ENCODE measurements around the gene ARSI. TPM values are rescaled to one million over a fixed set of nuclear protein-coding genes. Genes with fewer than 3 reads are reported as not detected.

Gene ARSI
- total and polyA plus RNA-seq, 2 of the 4 experiments (the other 2 are of a cell fraction): 14.8 to 15.2 TPM

DNA sequence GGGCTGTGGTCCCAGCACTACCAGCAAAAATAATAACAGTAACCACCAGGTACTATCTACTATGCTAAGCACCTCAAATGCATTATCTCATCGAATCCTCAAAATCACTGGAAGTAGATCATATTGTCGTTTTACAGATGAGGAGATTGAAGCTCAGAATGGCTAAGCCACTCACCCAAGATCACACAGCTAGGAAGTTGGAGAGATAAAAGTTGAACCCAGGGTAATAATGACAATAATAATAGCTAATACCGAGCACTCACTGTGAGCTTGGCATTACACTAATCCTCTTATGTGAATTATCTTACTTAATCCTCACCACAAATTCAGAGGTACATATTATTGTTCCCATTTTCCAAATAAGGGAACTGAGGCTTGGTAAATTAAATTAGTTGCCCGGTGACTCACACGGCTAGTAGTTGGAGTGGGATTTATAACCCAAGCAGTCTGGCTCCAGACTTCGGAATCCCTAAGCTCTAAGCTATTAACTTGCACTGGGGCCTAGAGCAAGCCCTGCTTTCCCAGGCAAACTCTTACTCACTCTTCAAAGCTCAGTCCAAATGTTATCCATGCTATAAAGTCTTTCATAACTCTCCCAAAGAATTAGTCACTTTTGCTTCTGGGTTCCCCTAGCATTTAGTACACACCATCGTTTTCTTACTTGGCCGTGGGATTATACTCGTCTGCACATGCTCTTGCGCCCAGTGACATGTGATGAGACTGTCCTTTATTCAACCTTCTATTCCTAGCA lies 3.8 kb downstream of the ARSI start:
- POLR2A ChIA-PET (ENCODE audit: unreplicated experiment): interaction anchor here (0.6 kb wide), 1 partner anchor 37 kb away, joined by 3 read pairs; no protein-coding TSS in a partner anchor
- peak; percentile 72 for ATAC-seq (ENCODE audit: low read depth)
- TF ChIP-seq RAD21 (IDR thresholded peaks at IDR 0.05; ENCODE audit: low read length) (no peak), RCOR1 (IDR thresholded peaks at IDR 0.05; ENCODE audit: insufficient replicate concordance, low read length) (peak; percentile 58), RFX5 (IDR thresholded peaks at IDR 0.05; ENCODE audit: low read depth, low read length) (no peak), BHLHE40 (IDR thresholded peaks at IDR 0.05; ENCODE audit: low read depth, low read length) (peak; percentile 72), FOS (IDR thresholded peaks at IDR 0.05; ENCODE audit: low read depth, low read length) (peak; percentile 84), MAZ (IDR thresholded peaks at IDR 0.05; ENCODE audit: borderline replicate concordance, low read depth, low read length) (no peak), SMC3 (IDR thresholded peaks at IDR 0.05; ENCODE audit: low read depth, low read length) (0 out of 2 replicates have a peak, but pooled peaks have one; percentile 28), ELK1 (IDR thresholded peaks at IDR 0.05; ENCODE audit: borderline replicate concordance, low read depth, low read length) (no peak), USF2 (IDR thresholded peaks at IDR 0.05; ENCODE audit: low read depth, low read length) (peak; percentile 65; the same call in 1 of the 2 replicates), POLR2A (IDR thresholded peaks at IDR 0.05; ENCODE audit: low read depth, low read length) (no peak), MXI1 (IDR thresholded peaks at IDR 0.05; ENCODE audit: borderline replicate concordance, low read depth, low read length) (0 out of 2 replicates have a peak, but pooled peaks have one; percentile 25), MAFK (IDR thresholded peaks at IDR 0.05; ENCODE audit: low read depth, low read length) (no peak)
- TF ChIP-seq, protein P1, sequence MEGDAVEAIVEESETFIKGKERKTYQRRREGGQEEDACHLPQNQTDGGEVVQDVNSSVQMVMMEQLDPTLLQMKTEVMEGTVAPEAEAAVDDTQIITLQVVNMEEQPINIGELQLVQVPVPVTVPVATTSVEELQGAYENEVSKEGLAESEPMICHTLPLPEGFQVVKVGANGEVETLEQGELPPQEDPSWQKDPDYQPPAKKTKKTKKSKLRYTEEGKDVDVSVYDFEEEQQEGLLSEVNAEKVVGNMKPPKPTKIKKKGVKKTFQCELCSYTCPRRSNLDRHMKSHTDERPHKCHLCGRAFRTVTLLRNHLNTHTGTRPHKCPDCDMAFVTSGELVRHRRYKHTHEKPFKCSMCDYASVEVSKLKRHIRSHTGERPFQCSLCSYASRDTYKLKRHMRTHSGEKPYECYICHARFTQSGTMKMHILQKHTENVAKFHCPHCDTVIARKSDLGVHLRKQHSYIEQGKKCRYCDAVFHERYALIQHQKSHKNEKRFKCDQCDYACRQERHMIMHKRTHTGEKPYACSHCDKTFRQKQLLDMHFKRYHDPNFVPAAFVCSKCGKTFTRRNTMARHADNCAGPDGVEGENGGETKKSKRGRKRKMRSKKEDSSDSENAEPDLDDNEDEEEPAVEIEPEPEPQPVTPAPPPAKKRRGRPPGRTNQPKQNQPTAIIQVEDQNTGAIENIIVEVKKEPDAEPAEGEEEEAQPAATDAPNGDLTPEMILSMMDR (conservative IDR thresholded peaks at IDR 0.05; ENCODE audit: low read depth, low read length): no peak

More for the DNA sequence above, 3.8 kb downstream of the ARSI start:
- BruUV-seq (replicated peaks): no TSS peak
- intact Hi-C loops (cut with micrococcal nuclease) (loop anchor here (2.0 kb wide), 1 partner anchor 20 kb away; no protein-coding TSS in a partner anchor), dilution Hi-C loops (cut with HindIII; ENCODE audit: low sequenced_read_pairs, unreplicated experiment) (no loop called here), in situ Hi-C loops (cut with MboI; ENCODE audit: low sequenced_read_pairs) (no loop called here)
- Histone ChIP-seq H4K20me1 (ENCODE audit: insufficient read depth, low read length) (peaks cover 8% of the 10 kb centered on the region; the same call in 1 of the 2 replicates), H2AK9ac (replicated peaks; ENCODE audit: low read depth, low read length, poor library complexity) (peak overlapping the region; percentile 73), H3K4me3 (ENCODE audit: insufficient read depth, low read depth, low read length) (no peak overlapping the region), H4K91ac (ENCODE audit: insufficient read depth, low read depth, low read length) (peak overlapping the region; percentile 59), H3K79me1 (ENCODE audit: low read depth in 1 of 2, low read length in 2 of 2) (peaks cover 9 to 48% of the 10 kb centered on the region in 2 experiments; a peak in 3 of 4 replicates), H4K8ac (ENCODE audit: low read depth in 2 of 2, low read length in 2 of 2) (peak overlapping the region; percentile 24 to 76; a peak in 3 of 4 replicates), H3K9me3 (ENCODE audit: control insufficient read depth, insufficient read depth, low read length) (no peaks in the 10 kb centered on the region), H2BK120ac (ENCODE audit: low read depth, low read length) (peak overlapping the region; percentile 86), H3K27ac (ENCODE audit: insufficient read depth, low read length) (peak overlapping the region; percentile 64), H2BK5ac (ENCODE audit: low read depth, low read length, poor library complexity, severe bottlenecking) (peak overlapping the region; percentile 86), H3K9ac (ENCODE audit: low read depth, low read length) (peak overlapping the region; percentile 16; the same call in 1 of the 2 replicates), H3K56ac (ENCODE audit: extremely low read depth, insufficient read depth, low read length) (0 out of 2 replicates have a peak overlapping the region, but pooled peaks have one; percentile 1), H3K14ac (replicated peaks; ENCODE audit: low read depth, low read length) (peak overlapping the region; percentile 91), H3K36me3 (ENCODE audit: control insufficient read depth, insufficient read depth, low read length) (peaks cover 12% of the 10 kb centered on the region; the same call in 1 of the 2 replicates), H3K23ac (ENCODE audit: low read depth, low read length) (peak overlapping the region; percentile 77; the same call in 1 of the 2 replicates), H4K5ac (ENCODE audit: low read depth, low read length) (peak overlapping the region; percentile 47; the same call in 1 of the 2 replicates), H2BK20ac (ENCODE audit: low read depth, low read length) (peak overlapping the region; percentile 90), H3K27me3 (ENCODE audit: control insufficient read depth, insufficient read depth, low read length) (no peaks in the 10 kb centered on the region), H3K4ac (ENCODE audit: low read depth, low read length) (peak overlapping the region; percentile 87), H2AK5ac (ENCODE audit: low read depth, low read length) (peak overlapping the region; percentile 88), H2AFZ (replicated peaks; ENCODE audit: low read length, poor library complexity) (no peak overlapping the region), H3K4me1 (ENCODE audit: control insufficient read depth, insufficient read depth, low read length) (peaks cover 43% of the 10 kb centered on the region), H3K9me1 (ENCODE audit: insufficient read depth, low read length) (peaks cover 42% of the 10 kb centered on the region), H3K4me2 (ENCODE audit: low read depth, low read length) (peak overlapping the region; percentile 32), H3K18ac (ENCODE audit: low read depth, low read length) (peak overlapping the region; percentile 61), H2BK15ac (ENCODE audit: low read depth, low read length) (peak overlapping the region; percentile 87; the same call in 2 of the 3 replicates)
- WGBS, 2 experiments (ENCODE audit: extremely low coverage in 2 of 2, insufficient read length in 1 of 2): no CpG with 5 or more reads among the region's 10 CpGs
- CTCF ChIA-PET: no interaction called here
- DNase-seq: peak; percentile 99
